SK-N-SH treated with all-trans-retinoic acid at 6 μM for 48 hours (cell line): ENCODE results near the gene EMC10.

Source experiments
- ATAC-seq: fragments of 200-7000 bp; cut with Tn5 transposase; 3 replicates; pipeline ENCODE4 v1.9.1; 2020; ENCODE audit warnings: mild to moderate bottlenecking, moderate library complexity
- ARNTL ChIP-seq: fragments of 450-650 bp; formaldehyde crosslinking; IDR thresholded peaks from 2 replicates; pipeline ENCODE4 v1.5.0; 2020; ENCODE audit warnings: low read depth, mild to moderate bottlenecking, moderate library complexity, borderline replicate concordance
- BACH2 ChIP-seq: fragments of 250-450 bp; sonication (Bioruptor Pico); IDR thresholded peaks from 2 replicates; pipeline ENCODE4 v1.9.0; 2021; ENCODE audit warnings: mild to moderate bottlenecking, borderline replicate concordance
- CREB5 ChIP-seq: fragments of 250-450 bp; sonication (Bioruptor Pico); IDR thresholded peaks from 2 replicates; pipeline ENCODE4 v1.5.1; 2020; ENCODE audit warnings: low read depth, mild to moderate bottlenecking, moderate library complexity
- CSDC2 ChIP-seq: fragments of 250-450 bp; sonication (Bioruptor Pico); IDR thresholded peaks from 2 replicates; pipeline ENCODE4 v1.5.0; 2020; ENCODE audit warnings: mild to moderate bottlenecking, moderate library complexity
- CSRNP3 ChIP-seq: fragments of 250-450 bp; sonication (Bioruptor Pico); IDR thresholded peaks from 2 replicates; pipeline ENCODE4 v1.5.1; 2021; ENCODE audit warnings: mild to moderate bottlenecking, moderate library complexity
- ESRRG ChIP-seq: fragments of 250-450 bp; sonication (Bioruptor Pico); IDR thresholded peaks from 2 replicates; pipeline ENCODE4 v1.6.1; 2021; ENCODE audit warnings: mild to moderate bottlenecking
- GLIS3 ChIP-seq: fragments of 250-450 bp; sonication (Bioruptor Pico); IDR thresholded peaks from 2 replicates; pipeline ENCODE4 v1.5.0; 2020; ENCODE audit warnings: mild to moderate bottlenecking, moderate library complexity
- ISL1 ChIP-seq: fragments of 250-450 bp; sonication (Bioruptor Pico); IDR thresholded peaks from 2 replicates; pipeline ENCODE4 v2.1.2; 2022; ENCODE audit warnings: mild to moderate bottlenecking, moderate library complexity
- OSR1 ChIP-seq: fragments of 250-450 bp; sonication (Bioruptor Pico); IDR thresholded peaks from 2 replicates; pipeline ENCODE4 v1.8.0; 2022; ENCODE audit warnings: moderate library complexity, mild to moderate bottlenecking, inconsistent platforms
- PATZ1 ChIP-seq: fragments of 250-450 bp; sonication (Bioruptor Pico); IDR thresholded peaks from 2 replicates; pipeline ENCODE4 v1.8.0; 2020; ENCODE audit warnings: mild to moderate bottlenecking, moderate library complexity, borderline replicate concordance
- PPARA ChIP-seq: fragments of 250-450 bp; sonication (Bioruptor Pico); IDR thresholded peaks from 2 replicates; pipeline ENCODE4 v1.5.0; 2020; ENCODE audit warnings: mild to moderate bottlenecking, borderline replicate concordance
- SNAI2 ChIP-seq: fragments of 250-450 bp; sonication (Bioruptor Pico); IDR thresholded peaks from 2 replicates; pipeline ENCODE4 v1.5.0; 2020; ENCODE audit warnings: mild to moderate bottlenecking, moderate library complexity
- TCF4 ChIP-seq: fragments of 250-450 bp; sonication (Bioruptor Pico); IDR thresholded peaks from 2 replicates; pipeline ENCODE4 v1.8.0; 2021; ENCODE audit warnings: mild to moderate bottlenecking, moderate library complexity, borderline replicate concordance
- TOX ChIP-seq: fragments of 250-450 bp; sonication (Bioruptor Pico); IDR thresholded peaks from 2 replicates; pipeline ENCODE4 v1.8.0; 2021; ENCODE audit warnings: mild to moderate bottlenecking, moderate library complexity, borderline replicate concordance
- TSHZ2 ChIP-seq: fragments of 250-450 bp; sonication (Bioruptor Pico); IDR thresholded peaks from 2 replicates; pipeline ENCODE4 v1.5.0; 2020; ENCODE audit warnings: mild to moderate bottlenecking, moderate library complexity
- ZC3H10 ChIP-seq: fragments of 250-450 bp; sonication (Bioruptor Pico); IDR thresholded peaks from 2 replicates; pipeline ENCODE4 v1.5.1; 2021; ENCODE audit warnings: mild to moderate bottlenecking, moderate library complexity
- ZFP3 ChIP-seq: fragments of 250-450 bp; sonication (Bioruptor Pico); IDR thresholded peaks from 2 replicates; pipeline ENCODE4 v1.5.0; 2020; ENCODE audit warnings: mild to moderate bottlenecking, moderate library complexity
- ZFP30 ChIP-seq: fragments of 450-650 bp; formaldehyde crosslinking; IDR thresholded peaks from 2 replicates; pipeline ENCODE4 v1.5.0; 2022; ENCODE audit warnings: mild to moderate bottlenecking, moderate library complexity
- ZNF565 ChIP-seq: fragments of 450-650 bp; formaldehyde crosslinking; conservative IDR thresholded peaks from 2 replicates; pipeline ENCODE4 v1.5.0; 2020; ENCODE audit warnings: low read depth, mild to moderate bottlenecking, moderate library complexity
- ZNF70 ChIP-seq: fragments of 450-650 bp; formaldehyde crosslinking; IDR thresholded peaks from 2 replicates; pipeline ENCODE4 v1.5.0; 2020; ENCODE audit warnings: mild to moderate bottlenecking, moderate library complexity
- ZNF8 ChIP-seq: fragments of 450-650 bp; formaldehyde crosslinking; IDR thresholded peaks from 2 replicates; pipeline ENCODE4 v1.5.0; 2020; ENCODE audit warnings: mild to moderate bottlenecking, moderate library complexity
- TF ChIP-seq, protein P1 (sequence below): fragments of 250-450 bp; sonication (Bioruptor Pico); IDR thresholded peaks from 2 replicates; pipeline ENCODE4 v1.8.0; 2021; ENCODE audit warnings: low read depth, mild to moderate bottlenecking, moderate library complexity, borderline replicate concordance

Gene EMC10

DNA sequence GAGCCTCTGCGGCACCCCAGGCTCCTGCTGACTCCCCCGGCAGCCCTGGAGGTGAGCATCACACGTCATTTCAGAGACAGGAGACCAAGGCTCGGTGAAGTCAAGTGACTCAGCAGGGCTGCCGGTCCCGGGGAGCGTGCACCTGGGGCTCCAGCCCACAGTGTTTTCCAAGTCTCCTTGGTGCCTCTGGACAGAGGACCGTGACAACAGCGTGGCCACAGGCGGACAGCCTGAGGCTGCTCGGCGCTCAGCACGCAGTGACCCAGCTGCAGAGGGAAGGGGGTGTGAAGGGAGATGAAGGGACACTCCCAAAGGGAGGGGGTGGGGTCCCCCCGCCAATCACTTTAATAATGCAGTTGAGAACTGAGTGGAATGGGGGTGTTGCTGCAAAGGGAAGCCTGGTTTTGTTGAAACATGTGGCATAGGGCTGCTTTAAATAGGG lies 54.9 kb downstream of the EMC10 start:
- TF ChIP-seq CSDC2 (CRISPR knock-in tag) (no peak), SNAI2 (CRISPR knock-in tag) (no peak), TSHZ2 (no peak), ZFP30 (no peak), BACH2 (CRISPR knock-in tag) (no peak), CREB5 (CRISPR knock-in tag) (no peak), ESRRG (CRISPR knock-in tag) (no peak), CSRNP3 (CRISPR knock-in tag) (no peak), PATZ1 (CRISPR knock-in tag) (no peak), ARNTL (CRISPR knock-in tag) (no peak), TCF4 (CRISPR knock-in tag) (no peak), ZNF8 (no peak), TOX (CRISPR knock-in tag) (no peak), ZNF565 (no peak), ZFP3 (no peak), ISL1 (CRISPR knock-in tag) (no peak), OSR1 (no peak), PPARA (CRISPR knock-in tag) (no peak), GLIS3 (no peak)
- TF ChIP-seq, protein P1, sequence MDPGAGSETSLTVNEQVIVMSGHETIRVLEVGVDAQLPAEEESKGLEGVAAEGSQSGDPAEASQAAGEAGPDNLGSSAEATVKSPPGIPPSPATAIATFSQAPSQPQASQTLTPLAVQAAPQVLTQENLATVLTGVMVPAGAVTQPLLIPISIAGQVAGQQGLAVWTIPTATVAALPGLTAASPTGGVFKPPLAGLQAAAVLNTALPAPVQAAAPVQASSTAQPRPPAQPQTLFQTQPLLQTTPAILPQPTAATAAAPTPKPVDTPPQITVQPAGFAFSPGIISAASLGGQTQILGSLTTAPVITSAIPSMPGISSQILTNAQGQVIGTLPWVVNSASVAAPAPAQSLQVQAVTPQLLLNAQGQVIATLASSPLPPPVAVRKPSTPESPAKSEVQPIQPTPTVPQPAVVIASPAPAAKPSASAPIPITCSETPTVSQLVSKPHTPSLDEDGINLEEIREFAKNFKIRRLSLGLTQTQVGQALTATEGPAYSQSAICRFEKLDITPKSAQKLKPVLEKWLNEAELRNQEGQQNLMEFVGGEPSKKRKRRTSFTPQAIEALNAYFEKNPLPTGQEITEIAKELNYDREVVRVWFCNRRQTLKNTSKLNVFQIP (CRISPR knock-in tag) = no peak
- no peak for ATAC-seq

- ATAC-seq = no peak
- TF ChIP-seq TSHZ2 = no peak
- TF ChIP-seq ZNF70 (CRISPR knock-in tag) = no peak
- no peak for TF ChIP-seq GLIS3
- no peak for TF ChIP-seq ARNTL (CRISPR knock-in tag)
- no peak for TF ChIP-seq TCF4 (CRISPR knock-in tag)
- no peak for TF ChIP-seq ISL1 (CRISPR knock-in tag)
- no peak for TF ChIP-seq CREB5 (CRISPR knock-in tag)
- TF ChIP-seq TOX (CRISPR knock-in tag) = no peak
- TF ChIP-seq OSR1 = no peak
- no peak for TF ChIP-seq ZFP30
- TF ChIP-seq PATZ1 (CRISPR knock-in tag) = no peak
- no peak for TF ChIP-seq ZNF8
- TF ChIP-seq ZC3H10 (CRISPR knock-in tag) = no peak
- TF ChIP-seq CSRNP3 (CRISPR knock-in tag) = no peak
- TF ChIP-seq CSDC2 (CRISPR knock-in tag) = no peak
Measured at GRCh38 chr19:50532952-50533351, 56.6 kb downstream of the EMC10 start.
